Measurements from ENCODE around the gene OR6S1.
"Not testable (repeated sequence)": the region's sequence is repeated elsewhere in the genome, so short reads cannot be mapped to it uniquely, and the experiment has no call there.

OR6S1 gene

GRCh38 chr14:20668969-20669368, 27.5 kb upstream of the OR6S1 start:
- no peak for DNase-seq

DNA sequence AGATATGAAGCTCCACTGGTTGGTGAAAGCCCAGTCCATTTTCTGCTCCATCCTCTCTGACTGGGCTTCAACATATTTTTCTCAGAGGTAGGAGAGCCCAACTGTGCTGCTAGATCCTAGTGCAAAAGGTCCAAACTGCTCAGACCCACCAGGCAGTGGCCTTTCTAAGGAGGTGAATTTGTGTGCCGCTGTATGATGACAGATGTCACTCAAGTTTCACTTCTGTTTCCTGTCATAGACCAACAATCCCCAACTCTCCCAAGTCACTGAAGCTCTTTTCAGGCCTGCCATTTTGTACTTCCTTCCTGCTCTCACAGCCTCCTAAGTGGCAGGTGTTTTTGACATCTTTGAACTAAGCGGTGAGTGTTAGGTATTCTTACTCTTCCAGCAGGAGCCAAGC, 26.5 kb upstream of the OR6S1 start:
- no peak for DNase-seq

GRCh38 chr14:20666400-20666961, 25.0 kb upstream of the OR6S1 start:
- not testable (repeated sequence) for DNase-seq

- peak; percentile 4 for DNase-seq
Measured at GRCh38 chr14:20662968-20663732, 21.7 kb upstream of the OR6S1 start.

DNA sequence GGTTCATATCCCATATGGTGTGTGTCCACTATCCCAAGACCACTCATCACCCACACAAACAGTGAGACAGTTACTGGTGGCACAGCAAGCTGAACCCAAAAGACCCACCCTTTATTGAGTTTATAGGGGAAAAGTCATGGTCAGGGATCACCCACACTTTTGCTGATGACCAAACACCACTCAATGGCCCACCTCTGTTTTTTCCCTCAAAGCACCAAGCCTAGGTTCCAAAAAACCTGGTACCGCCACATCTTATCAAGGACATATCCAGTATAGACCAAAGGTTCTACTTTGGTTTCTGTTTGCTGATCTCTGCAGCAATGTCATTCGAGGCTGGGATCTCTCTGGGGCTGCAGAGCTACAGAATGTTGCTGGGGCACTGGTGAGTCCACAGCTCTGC, 19.7 kb upstream of the OR6S1 start:
- no peak for DNase-seq

DNA sequence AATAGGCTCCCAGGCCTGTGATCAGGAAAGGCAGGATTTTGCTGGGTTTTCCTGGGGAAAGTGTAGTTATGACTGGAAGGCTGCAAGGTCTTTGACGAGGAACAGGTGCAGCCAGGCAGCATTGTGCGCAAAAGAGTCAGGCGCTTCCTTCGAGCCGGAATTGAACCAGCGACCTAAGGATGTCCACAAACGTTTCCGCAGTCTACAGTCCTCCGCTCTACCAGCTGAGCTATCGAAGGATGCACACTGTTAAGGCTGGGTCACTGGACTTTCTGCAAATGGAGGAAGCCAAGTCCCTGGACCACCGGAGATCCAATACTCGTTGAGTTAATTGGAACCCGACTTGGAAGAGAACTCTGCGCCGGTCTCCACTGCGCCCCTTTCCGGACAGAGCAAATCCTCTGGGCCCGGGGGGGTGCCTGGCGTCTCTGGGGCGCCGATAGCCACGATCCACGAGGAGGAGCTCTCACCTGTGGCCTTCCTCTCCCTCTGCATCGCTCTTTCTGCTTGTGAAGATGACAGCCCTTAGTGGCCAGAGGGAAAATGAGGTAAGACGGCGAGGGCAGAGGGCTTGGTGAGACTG, 18.4 kb upstream of the OR6S1 start:
- no peak for DNase-seq

DNA sequence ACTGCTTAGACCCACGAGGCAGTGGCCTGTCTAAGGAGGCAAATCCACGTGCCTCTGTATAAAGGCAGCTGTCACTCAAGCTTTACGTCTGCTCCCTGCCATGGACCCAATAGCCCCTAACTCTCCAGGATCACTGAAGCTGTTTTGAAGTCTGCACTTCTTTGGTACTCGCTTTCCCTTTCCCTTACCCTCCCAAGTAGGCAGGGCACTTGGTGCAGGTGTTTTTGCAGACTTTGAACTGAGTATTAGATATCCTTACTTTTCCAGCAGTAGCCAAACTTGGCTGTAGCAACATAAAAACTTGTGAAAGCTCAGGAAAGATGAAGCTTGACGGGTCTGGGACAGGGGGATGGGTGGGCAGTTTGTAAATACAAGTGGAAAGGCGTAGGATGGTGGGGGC, 17.8 kb upstream of the OR6S1 start:
- DNase-seq: no peak

- DNase-seq: no peak
Measured at GRCh38 chr14:20658246-20658645, 16.8 kb upstream of the OR6S1 start.

GRCh38 chr14:20657216-20658211, 16.0 kb upstream of the OR6S1 start:
- DNase-seq: no peak

- DNase-seq: no peak
Measured at GRCh38 chr14:20656274-20656673, 14.8 kb upstream of the OR6S1 start.

GRCh38 chr14:20655851-20656250, 14.4 kb upstream of the OR6S1 start:
- DNase-seq: no peak

GRCh38 chr14:20652996-20653975, 11.8 kb upstream of the OR6S1 start:
- no peak for DNase-seq

DNA sequence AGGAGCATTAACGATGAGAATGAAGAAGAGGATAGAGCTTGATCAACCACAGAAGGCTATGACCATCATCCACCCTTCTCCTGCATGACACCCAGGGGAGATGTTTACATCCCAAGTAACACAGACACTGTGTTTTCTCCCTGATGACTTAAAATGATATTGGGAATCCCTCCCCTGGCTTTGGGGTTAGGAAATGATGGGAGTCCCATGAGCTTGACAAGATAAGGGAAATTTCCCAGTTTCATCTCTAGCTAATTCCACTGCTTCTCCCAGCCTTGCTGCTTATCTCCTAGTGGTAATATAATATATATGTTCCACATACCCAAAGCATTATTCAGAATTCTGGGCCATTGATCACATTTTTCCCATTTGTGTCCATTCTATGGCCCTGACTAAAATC, 4.0 kb upstream of the OR6S1 start:
- DNase-seq: no peak

- no peak for DNase-seq
Measured at GRCh38 chr14:20644520-20644919, 3.0 kb upstream of the OR6S1 start.

GRCh38 chr14:20642755-20643154, 1.3 kb upstream of the OR6S1 start:
- DNase-seq: not testable (repeated sequence)

DNA sequence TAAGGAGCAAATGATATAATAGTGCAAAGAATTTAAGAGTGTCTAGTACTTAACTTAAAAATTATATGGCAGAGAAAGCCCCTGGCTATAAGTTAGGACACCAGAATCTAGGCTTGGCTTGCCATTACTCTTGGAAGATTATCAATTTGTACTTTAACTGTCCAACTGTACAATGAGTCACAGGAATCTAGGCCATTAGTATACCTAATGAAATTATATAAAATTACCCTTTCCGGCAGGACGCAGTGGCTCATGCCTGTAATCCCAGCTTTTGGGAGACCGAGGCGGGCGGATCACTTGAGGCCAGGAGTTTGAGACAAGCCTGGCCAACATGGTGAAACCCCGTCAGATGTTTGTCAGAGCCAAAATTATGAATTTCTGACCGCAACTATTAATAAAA, 691 bp upstream of the OR6S1 start:
- DNase-seq: no peak

DNA sequence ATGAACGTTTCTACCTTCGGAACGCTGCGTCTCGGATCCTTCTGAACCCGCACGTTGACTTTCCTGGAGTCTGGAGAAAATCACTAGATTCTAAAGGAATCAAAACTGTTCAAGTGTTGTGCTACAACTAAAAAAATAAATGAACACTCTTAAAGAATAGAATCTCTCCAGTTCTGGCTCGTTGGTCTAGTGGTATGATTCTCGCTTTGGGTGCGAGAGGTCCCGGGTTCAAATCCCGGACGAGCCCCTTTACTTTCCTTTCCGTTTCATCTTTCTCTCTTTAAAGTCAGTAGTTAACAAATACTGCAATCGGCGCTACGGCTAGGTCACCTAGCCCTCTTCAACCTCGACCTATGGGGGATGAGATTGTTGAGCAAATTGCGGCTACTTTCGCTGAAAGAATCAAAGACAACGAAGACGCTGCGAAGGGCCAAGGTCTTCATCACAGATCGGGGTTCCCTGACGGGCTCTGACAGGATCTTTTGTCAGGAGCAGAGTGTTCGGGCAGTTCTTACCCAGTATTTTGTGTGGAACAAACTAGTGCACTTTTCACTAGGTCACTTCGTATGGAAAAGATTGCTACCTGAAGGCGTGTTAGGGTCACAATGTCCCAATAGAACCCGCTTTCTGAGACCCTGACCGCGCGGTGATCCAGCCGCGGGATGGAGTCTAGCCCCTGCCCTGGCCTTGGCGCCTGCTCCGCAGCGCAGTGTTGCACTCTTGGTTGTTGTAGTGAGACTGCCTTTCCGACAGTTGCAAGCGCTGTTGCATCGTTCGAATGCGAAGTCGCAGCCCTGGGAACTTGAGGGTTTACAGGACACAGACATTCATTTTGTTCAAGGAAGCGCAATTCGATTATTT, 8.4 kb downstream of the OR6S1 start:
- peak; percentile 55 for DNase-seq

DNA sequence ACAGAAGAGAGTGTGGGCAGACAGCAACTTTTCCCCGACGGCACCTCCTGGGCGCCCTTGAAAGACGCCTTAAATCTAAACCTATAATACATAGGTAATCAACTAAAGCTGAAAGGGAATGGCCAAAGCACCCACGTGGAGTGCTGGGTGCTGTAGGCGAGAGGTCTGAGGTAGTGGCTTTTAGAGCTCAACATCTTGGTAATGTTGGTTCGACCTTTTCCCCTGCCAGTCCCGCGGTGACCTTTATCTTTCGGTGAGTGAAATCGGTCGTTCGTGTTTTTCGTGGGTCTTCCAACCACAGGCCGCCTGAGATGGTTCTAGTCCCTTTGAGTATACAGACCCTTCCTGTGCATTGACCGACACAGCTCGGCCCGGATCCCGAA, 9.1 kb downstream of the OR6S1 start:
- no peak for DNase-seq

- no peak for DNase-seq
Measured at GRCh38 chr14:20631880-20632389, 9.6 kb downstream of the OR6S1 start.

DNA sequence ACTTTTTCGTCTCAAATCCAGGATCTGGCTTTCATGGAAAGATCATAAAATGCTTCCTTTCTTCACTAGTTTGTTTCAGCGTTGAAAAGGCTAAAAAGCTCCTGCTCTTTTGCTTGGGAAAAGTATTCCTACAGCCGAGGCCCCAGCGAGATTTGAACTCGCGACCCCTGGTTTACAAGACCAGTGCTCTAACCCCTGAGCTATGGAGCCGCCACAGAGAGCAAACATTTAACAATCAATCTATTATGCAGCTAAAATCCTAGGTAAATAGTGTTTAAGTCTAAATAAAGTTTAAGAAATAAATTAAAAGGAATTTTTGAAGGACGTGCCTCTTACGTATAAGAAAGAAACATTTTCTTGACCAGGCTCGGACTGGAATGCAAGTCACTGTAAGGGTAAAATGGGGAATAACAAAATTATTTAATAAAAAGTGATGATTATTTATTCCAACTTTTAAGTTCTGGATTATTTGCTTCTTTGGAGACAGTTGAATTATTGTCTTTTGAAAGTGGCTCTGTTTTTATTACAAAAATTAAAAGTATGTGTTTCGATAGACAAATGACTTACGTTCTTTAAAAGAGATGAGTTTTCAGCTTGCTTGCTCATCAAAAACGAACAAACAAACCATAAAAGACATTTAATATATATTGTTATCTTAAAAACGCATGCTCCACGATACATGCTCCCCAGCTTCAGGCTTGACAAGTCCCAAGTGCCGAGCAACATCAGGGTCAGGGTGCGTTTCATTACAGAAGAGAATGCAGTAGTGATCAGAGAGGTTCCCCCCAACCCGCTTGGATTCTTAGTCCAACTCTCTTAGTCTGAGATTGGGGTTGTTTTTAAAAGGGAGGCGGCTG, 10.2 kb downstream of the OR6S1 start:
- no peak for DNase-seq

Measured in GF-D8 (cell line).